UCSD-AML1 (cell line): ENCODE measurements around the gene KCNS3.

Source experiments
- DNase-seq: peaks from one replicate; lab custom pipeline; 2025; ENCODE audit not compliant: unreplicated experiment; lab: John Stamatoyannopoulos, UW

KCNS3 gene

GRCh38 chr2:17878281-17879136, at the start of gene KCNS3:
Gene KCNS3, plus strand, starts transcription at chr2:17878667. Its CDS starts 52,342 bp downstream, at chr2:17931009.
- no peak for DNase-seq

- peak; percentile 73 for DNase-seq
Measured at GRCh38 chr2:17830053-17831034, 48.1 kb upstream of the KCNS3 start.

GRCh38 chr2:17835516-17835915, 43.0 kb upstream of the KCNS3 start:
- DNase-seq, result no peak

GRCh38 chr2:17839959-17840358, 38.5 kb upstream of the KCNS3 start:
- no peak for DNase-seq

- no peak for DNase-seq
Measured at GRCh38 chr2:17843457-17843856, 35.0 kb upstream of the KCNS3 start.

GRCh38 chr2:17845806-17846205, 32.7 kb upstream of the KCNS3 start:
- no peak for DNase-seq

GRCh38 chr2:17846676-17847075, 31.8 kb upstream of the KCNS3 start:
- no peak for DNase-seq

GRCh38 chr2:17847236-17847635, 31.2 kb upstream of the KCNS3 start:
- DNase-seq, result no peak

- no peak for DNase-seq
Measured at GRCh38 chr2:17849275-17849674, 29.2 kb upstream of the KCNS3 start.

- DNase-seq, result no peak
Measured at GRCh38 chr2:17850151-17850550, 28.3 kb upstream of the KCNS3 start.

GRCh38 chr2:17851731-17852585, 26.5 kb upstream of the KCNS3 start:
- DNase-seq, result peak; percentile 36

- DNase-seq, result no peak
Measured at GRCh38 chr2:17853799-17854198, 24.7 kb upstream of the KCNS3 start.

- DNase-seq, result no peak
Measured at GRCh38 chr2:17857021-17857420, 21.4 kb upstream of the KCNS3 start.

- DNase-seq, result no peak
Measured at GRCh38 chr2:17858064-17858463, 20.4 kb upstream of the KCNS3 start.

GRCh38 chr2:17863539-17863938, 14.9 kb upstream of the KCNS3 start:
- DNase-seq, result no peak

GRCh38 chr2:17864676-17865075, 13.8 kb upstream of the KCNS3 start:
- DNase-seq, result no peak

GRCh38 chr2:17867133-17867532, 11.3 kb upstream of the KCNS3 start:
- DNase-seq, result no peak

GRCh38 chr2:17869128-17869527, 9.3 kb upstream of the KCNS3 start:
- no peak for DNase-seq

- DNase-seq, result no peak
Measured at GRCh38 chr2:17871639-17872038, 6.8 kb upstream of the KCNS3 start.

GRCh38 chr2:17873021-17873420, 5.4 kb upstream of the KCNS3 start:
- no peak for DNase-seq

- no peak for DNase-seq
Measured at GRCh38 chr2:17876590-17876989, 1.9 kb upstream of the KCNS3 start.
